HepG2 (cell line): ENCODE measurements around the gene IMPDH2. TPM values are rescaled to one million over a fixed set of nuclear protein-coding genes. Genes with fewer than 3 reads are reported as not detected.

Experiments
- ARHGAP35 ChIP-seq: sonication (generic); formaldehyde crosslinking; IDR thresholded peaks from 2 replicates; pipeline ENCODE4 v1.9.0; 2022; ENCODE audit warnings: mild to moderate bottlenecking, inconsistent platforms, moderate library complexity, missing genetic modification reagents, borderline replicate concordance
- CHCHD3 ChIP-seq: sonication (generic); formaldehyde crosslinking; IDR thresholded peaks from 2 replicates; pipeline ENCODE4 v1.8.0; 2022; ENCODE audit warnings: mild to moderate bottlenecking, missing genetic modification reagents, moderate library complexity
- DMAP1 ChIP-seq: IDR thresholded peaks from 2 replicates; pipeline ENCODE4 v1.6.1; 2016
- E2F5 ChIP-seq: sonication (generic); formaldehyde crosslinking; conservative IDR thresholded peaks from 2 replicates; pipeline ENCODE4 v1.4.0; 2020; ENCODE audit warnings: missing genetic modification reagents
- ELF3 ChIP-seq: IDR thresholded peaks from 2 replicates; pipeline ENCODE4 v1.6.1; 2016; ENCODE audit warnings: missing genetic modification reagents, missing compliant biosample characterization
- MAZ ChIP-seq, 2 experiments: sonication (generic) in 1 of 2; formaldehyde crosslinking in 1 of 2; IDR thresholded peaks; 2 replicates each; pipeline versions ENCODE4 v1.5.0 to v1.6.1; 2012 to 2020; ENCODE audit warnings: low read depth in 2 of 2, mild to moderate bottlenecking in 2 of 2, borderline replicate concordance in 1 of 2, improper control_type of control experiment in 1 of 2, low read length in 1 of 2, missing genetic modification reagents in 1 of 2, moderate library complexity in 1 of 2
- MLX ChIP-seq: IDR thresholded peaks from 2 replicates; pipeline ENCODE4 v1.6.1; 2016
- POLR2AphosphoS5 ChIP-seq: IDR thresholded peaks from 2 replicates; pipeline ENCODE4 v1.6.1; 2012; ENCODE audit warnings: low read depth, low read length
- RFX1 ChIP-seq: fragments of 450-650 bp; IDR thresholded peaks from 2 replicates; pipeline ENCODE4 v1.6.1; 2017
- SIN3B ChIP-seq: fragments of 150-350 bp; IDR thresholded peaks from 2 replicates; pipeline ENCODE4 v1.6.1; 2014; ENCODE audit warnings: low read length
- TARDBP ChIP-seq: sonication (generic); formaldehyde crosslinking; IDR thresholded peaks from 2 replicates; pipeline ENCODE4 v1.8.0; 2022; ENCODE audit warnings: mild to moderate bottlenecking, missing genetic modification reagents
- TCF12 ChIP-seq, 2 experiments: fragments of 450-650 bp in 1 of 2; sonication (generic) in 1 of 2; formaldehyde crosslinking in 1 of 2; IDR thresholded peaks; 2 replicates each; pipeline versions ENCODE4 v1.6.1 to v1.8.0; 2017 to 2022; ENCODE audit warnings: antibody characterized with exemption in 1 of 2, mild to moderate bottlenecking in 1 of 2, missing genetic modification reagents in 1 of 2, moderate library complexity in 1 of 2
- ZBTB38 ChIP-seq: sonication (generic); formaldehyde crosslinking; IDR thresholded peaks from 2 replicates; pipeline ENCODE4 v1.5.1; 2020; ENCODE audit warnings: mild to moderate bottlenecking, missing genetic modification reagents
- ZNF691 ChIP-seq: sonication (generic); formaldehyde crosslinking; IDR thresholded peaks from 2 replicates; pipeline ENCODE4 v1.4.0; 2020; ENCODE audit warnings: missing genetic modification reagents, low read depth, mild to moderate bottlenecking, borderline replicate concordance
- ZNF749 ChIP-seq: sonication (generic); formaldehyde crosslinking; IDR thresholded peaks from 2 replicates; pipeline ENCODE4 v1.8.0; 2022; ENCODE audit warnings: mild to moderate bottlenecking, missing genetic modification reagents, moderate library complexity, borderline replicate concordance
- polyA plus RNA-seq, 8 experiments: library from polyadenylated mRNA; depleted of rRNA in 3 of 8; stranded (reverse) in 7 of 8; unstranded in 1 of 8; fragments of >200 nt; fragmentation: Illumina TruSeq in 4 of 8; extraction: Trizol in 4 of 8; gene quantifications; 2 replicates each; pipeline versions ENCODE4 v1.2.1 to v1.2.3, GENCODE V29; 2011 to 2016; ENCODE audit warnings: low read depth in 4 of 8, missing spikeins in 1 of 8, mixed read lengths in 1 of 8; ENCODE audit not compliant: insufficient read depth in 1 of 8
- total RNA-seq, 5 experiments: library from RNA; depleted of rRNA; stranded (reverse); fragments of >200 nt; fragmentation: Illumina TruSeq; extraction: Trizol; gene quantifications; 2 replicates each; pipeline ENCODE4 v1.2.3, GENCODE V29; 2016; ENCODE audit warnings: low read depth in 1 of 5
- TF ChIP-seq, protein P1 (sequence below): sonication (generic); formaldehyde crosslinking; IDR thresholded peaks from 2 replicates; pipeline ENCODE4 v1.4.0; 2020; ENCODE audit warnings: missing genetic modification reagents, borderline replicate concordance
- TF ChIP-seq, protein P2 (sequence below): sonication (generic); formaldehyde crosslinking; IDR thresholded peaks from 2 replicates; pipeline ENCODE4 v1.9.0; 2022; ENCODE audit warnings: missing genetic modification reagents, mild to moderate bottlenecking, borderline replicate concordance
- TF ChIP-seq, protein P3 (sequence below): sonication (generic); formaldehyde crosslinking; IDR thresholded peaks from 2 replicates; pipeline ENCODE4 v1.8.1; 2023; ENCODE audit warnings: mild to moderate bottlenecking, inconsistent platforms, moderate library complexity, missing genetic modification reagents, borderline replicate concordance

The IMPDH2 gene
- total and polyA plus RNA-seq, 2 of the 13 experiments (the other 11 are each of a cell fraction or from before 2014, with no cell fraction given): 248 to 260 TPM

DNA sequence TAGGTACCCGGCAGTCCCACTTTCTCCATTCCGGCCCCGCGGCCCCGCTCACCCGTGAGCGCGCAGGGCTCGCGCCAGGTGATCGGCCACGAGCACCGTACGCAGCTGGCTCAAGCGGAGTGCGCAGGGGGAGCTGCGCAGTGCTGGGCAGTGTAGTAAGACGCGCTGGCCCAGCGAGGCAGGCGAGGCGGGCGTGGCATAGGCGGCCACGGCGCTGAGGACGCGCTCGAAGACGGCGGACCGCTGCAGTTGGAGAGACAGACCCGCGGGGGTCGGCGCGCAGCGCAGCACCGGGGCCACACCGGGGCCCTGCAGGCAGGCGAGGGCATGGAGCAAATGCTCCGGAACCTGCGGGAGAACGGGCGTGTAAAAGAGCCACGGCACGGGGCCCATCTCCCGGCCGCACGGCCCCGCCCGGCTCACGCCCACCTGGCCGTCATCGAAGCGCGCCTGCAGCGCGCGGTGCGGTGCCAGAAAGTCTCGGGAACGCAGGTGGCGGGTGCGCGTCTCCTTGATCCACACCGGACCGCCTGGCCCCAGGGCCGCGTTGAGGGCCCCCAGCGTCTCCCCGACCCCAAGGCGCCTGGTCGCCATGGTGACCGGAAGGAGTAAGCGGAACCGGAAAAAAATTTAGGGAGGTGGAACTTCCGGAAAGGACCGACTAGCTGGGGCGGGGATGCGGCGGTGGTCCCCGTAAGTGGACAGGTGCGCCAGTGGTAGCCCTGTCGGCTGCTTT, 11.1 kb downstream of the IMPDH2 start, which contains the start of gene DALRD3 (continued):
- TF ChIP-seq, protein P1, sequence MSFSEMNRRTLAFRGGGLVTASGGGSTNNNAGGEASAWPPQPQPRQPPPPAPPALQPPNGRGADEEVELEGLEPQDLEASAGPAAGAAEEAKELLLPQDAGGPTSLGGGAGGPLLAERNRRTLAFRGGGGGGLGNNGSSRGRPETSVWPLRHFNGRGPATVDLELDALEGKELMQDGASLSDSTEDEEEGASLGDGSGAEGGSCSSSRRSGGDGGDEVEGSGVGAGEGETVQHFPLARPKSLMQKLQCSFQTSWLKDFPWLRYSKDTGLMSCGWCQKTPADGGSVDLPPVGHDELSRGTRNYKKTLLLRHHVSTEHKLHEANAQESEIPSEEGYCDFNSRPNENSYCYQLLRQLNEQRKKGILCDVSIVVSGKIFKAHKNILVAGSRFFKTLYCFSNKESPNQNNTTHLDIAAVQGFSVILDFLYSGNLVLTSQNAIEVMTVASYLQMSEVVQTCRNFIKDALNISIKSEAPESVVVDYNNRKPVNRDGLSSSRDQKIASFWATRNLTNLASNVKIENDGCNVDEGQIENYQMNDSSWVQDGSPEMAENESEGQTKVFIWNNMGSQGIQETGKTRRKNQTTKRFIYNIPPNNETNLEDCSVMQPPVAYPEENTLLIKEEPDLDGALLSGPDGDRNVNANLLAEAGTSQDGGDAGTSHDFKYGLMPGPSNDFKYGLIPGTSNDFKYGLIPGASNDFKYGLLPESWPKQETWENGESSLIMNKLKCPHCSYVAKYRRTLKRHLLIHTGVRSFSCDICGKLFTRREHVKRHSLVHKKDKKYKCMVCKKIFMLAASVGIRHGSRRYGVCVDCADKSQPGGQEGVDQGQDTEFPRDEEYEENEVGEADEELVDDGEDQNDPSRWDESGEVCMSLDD: peak; percentile 58; the same call in 1 of the 2 replicates
- no peak for TF ChIP-seq CHCHD3
- TF ChIP-seq E2F5 (CRISPR knock-in tag): no peak
- peak; percentile 71 for TF ChIP-seq POLR2AphosphoS5
- TF ChIP-seq TARDBP (CRISPR knock-in tag): peak; percentile 30; the same call in 1 of the 2 replicates
- TF ChIP-seq SIN3B: no peak
- peak; percentile 38; the same call in 1 of the 2 replicates for TF ChIP-seq ZNF691 (CRISPR knock-in tag)
- TF ChIP-seq MLX (CRISPR knock-in tag): no peak
- TF ChIP-seq, protein P2, sequence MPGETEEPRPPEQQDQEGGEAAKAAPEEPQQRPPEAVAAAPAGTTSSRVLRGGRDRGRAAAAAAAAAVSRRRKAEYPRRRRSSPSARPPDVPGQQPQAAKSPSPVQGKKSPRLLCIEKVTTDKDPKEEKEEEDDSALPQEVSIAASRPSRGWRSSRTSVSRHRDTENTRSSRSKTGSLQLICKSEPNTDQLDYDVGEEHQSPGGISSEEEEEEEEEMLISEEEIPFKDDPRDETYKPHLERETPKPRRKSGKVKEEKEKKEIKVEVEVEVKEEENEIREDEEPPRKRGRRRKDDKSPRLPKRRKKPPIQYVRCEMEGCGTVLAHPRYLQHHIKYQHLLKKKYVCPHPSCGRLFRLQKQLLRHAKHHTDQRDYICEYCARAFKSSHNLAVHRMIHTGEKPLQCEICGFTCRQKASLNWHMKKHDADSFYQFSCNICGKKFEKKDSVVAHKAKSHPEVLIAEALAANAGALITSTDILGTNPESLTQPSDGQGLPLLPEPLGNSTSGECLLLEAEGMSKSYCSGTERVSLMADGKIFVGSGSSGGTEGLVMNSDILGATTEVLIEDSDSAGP: peak; percentile 88; the same call in 1 of the 2 replicates
- TF ChIP-seq RFX1: peak; percentile 79
- no peak for TF ChIP-seq TCF12 (IDR thresholded peaks at IDR 0.05)
- peak; percentile 29; the same call in 1 of the 2 replicates for TF ChIP-seq TCF12 (CRISPR knock-in tag; IDR thresholded peaks at IDR 0.05)
- no peak for TF ChIP-seq MAZ (IDR thresholded peaks at IDR 0.05; ENCODE audit: borderline replicate concordance, low read depth, low read length)
- TF ChIP-seq MAZ (CRISPR knock-in tag; IDR thresholded peaks at IDR 0.05; ENCODE audit: low read depth): peak; percentile 82
- TF ChIP-seq DMAP1: 0 out of 2 replicates have a peak, but pooled peaks have one; percentile 39
- 0 out of 2 replicates have a peak, but pooled peaks have one; percentile 67 for TF ChIP-seq ZNF749 (CRISPR knock-in tag)
- TF ChIP-seq ZBTB38 (CRISPR knock-in tag): 0 out of 2 replicates have a peak, but pooled peaks have one; percentile 47
- no peak for TF ChIP-seq ARHGAP35 (CRISPR knock-in tag)
- TF ChIP-seq, protein P3, sequence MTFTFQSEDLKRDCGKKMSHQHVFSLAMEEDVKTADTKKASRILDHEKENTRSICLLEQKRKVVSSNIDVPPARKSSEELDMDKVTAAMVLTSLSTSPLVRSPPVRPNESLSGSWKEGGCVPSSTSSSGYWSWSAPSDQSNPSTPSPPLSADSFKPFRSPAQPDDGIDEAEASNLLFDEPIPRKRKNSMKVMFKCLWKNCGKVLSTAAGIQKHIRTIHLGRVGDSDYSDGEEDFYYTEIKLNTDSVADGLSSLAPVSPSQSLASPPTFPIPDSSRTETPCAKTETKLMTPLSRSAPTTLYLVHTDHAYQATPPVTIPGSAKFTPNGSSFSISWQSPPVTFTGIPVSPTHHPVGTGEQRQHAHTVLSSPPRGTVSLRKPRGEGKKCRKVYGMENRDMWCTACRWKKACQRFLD: peak; percentile 92
- 0 out of 2 replicates have a peak, but pooled peaks have one; percentile 61 for TF ChIP-seq ELF3 (CRISPR knock-in tag)
